Skeletal muscle satellite cell (primary cell): Measurements from ENCODE around the gene PID1. TPM values are rescaled to one million over a fixed set of nuclear protein-coding genes. Genes with fewer than 3 reads are reported as not detected.

Experiments
- H3K27me3 ChIP-seq: 2 replicates; pipeline ENCODE4 v1.7.0; 2013; ENCODE audit warnings: low read length; ENCODE audit not compliant: control insufficient read depth, insufficient read depth
- H3K36me3 ChIP-seq: 2 replicates; pipeline ENCODE4 v1.7.0; 2013; ENCODE audit warnings: mild to moderate bottlenecking, control low read depth, low read length; ENCODE audit not compliant: insufficient read depth
- H3K4me1 ChIP-seq: 2 replicates; pipeline ENCODE4 v1.7.0; 2013; ENCODE audit warnings: low read length; ENCODE audit not compliant: control insufficient read depth, insufficient read depth
- H3K4me2 ChIP-seq: 2 replicates; pipeline ENCODE4 v1.7.0; 2013; ENCODE audit warnings: mild to moderate bottlenecking, low read length
- H3K4me3 ChIP-seq: 2 replicates; pipeline ENCODE4 v1.7.0; 2013; ENCODE audit warnings: low read length
- H3K9ac ChIP-seq: 2 replicates; pipeline ENCODE4 v1.7.0; 2013; ENCODE audit warnings: mild to moderate bottlenecking, low read depth, low read length, moderate library complexity
- H3K9me3 ChIP-seq: replicated peaks from 2 replicates; pipeline ENCODE4 v1.7.0; 2013; ENCODE audit warnings: mild to moderate bottlenecking, control low read depth, low read length
- small RNA-seq: library from RNA; depleted of rRNA; stranded (forward); fragments of <200 nt; gene quantifications from one replicate; pipeline ENCODE3, GENCODE V24; 2012

The PID1 gene

GRCh38 chr2:228988786-228989185, 282.3 kb downstream of the PID1 start:
- no peaks in the 10 kb centered on the region for H3K9me3 ChIP-seq
- no peaks in the 10 kb centered on the region for H3K27me3 ChIP-seq
- no peaks in the 10 kb centered on the region for H3K36me3 ChIP-seq
- no peak overlapping the region for H3K4me2 ChIP-seq
- no peak overlapping the region for H3K9ac ChIP-seq
- no peak overlapping the region for H3K4me3 ChIP-seq
- H3K4me1 ChIP-seq, result no peaks in the 10 kb centered on the region

GRCh38 chr2:228987441-228988155, 283.5 kb downstream of the PID1 start:
- H3K4me2 ChIP-seq, result no peak overlapping the region
- no peaks in the 10 kb centered on the region for H3K9me3 ChIP-seq
- no peak overlapping the region for H3K4me3 ChIP-seq
- H3K27me3 ChIP-seq, result no peaks in the 10 kb centered on the region
- H3K36me3 ChIP-seq, result no peaks in the 10 kb centered on the region
- no peaks in the 10 kb centered on the region for H3K4me1 ChIP-seq
- no peak overlapping the region for H3K9ac ChIP-seq

GRCh38 chr2:228986961-228987360, 284.1 kb downstream of the PID1 start:
- Histone ChIP-seq H3K4me3 (no peak overlapping the region), H3K4me2 (no peak overlapping the region), H3K9ac (no peak overlapping the region), H3K4me1 (no peaks in the 10 kb centered on the region), H3K9me3 (no peaks in the 10 kb centered on the region), H3K36me3 (no peaks in the 10 kb centered on the region), H3K27me3 (no peaks in the 10 kb centered on the region)

- Histone ChIP-seq H3K4me3 (no peak overlapping the region), H3K4me2 (no peak overlapping the region), H3K27me3 (no peaks in the 10 kb centered on the region), H3K9ac (no peak overlapping the region), H3K4me1 (no peaks in the 10 kb centered on the region), H3K36me3 (no peaks in the 10 kb centered on the region), H3K9me3 (no peaks in the 10 kb centered on the region)
These were observed 287.4 kb downstream of the PID1 start for GRCh38 chr2:228983700-228984099.

- Histone ChIP-seq H3K27me3 (no peaks in the 10 kb centered on the region), H3K4me1 (no peaks in the 10 kb centered on the region), H3K4me3 (no peak overlapping the region), H3K9me3 (no peaks in the 10 kb centered on the region), H3K4me2 (no peak overlapping the region), H3K9ac (no peak overlapping the region), H3K36me3 (no peaks in the 10 kb centered on the region)
These were observed 296.9 kb downstream of the PID1 start for GRCh38 chr2:228974169-228974568.

Small RNA genes lying within 50 kb of the gene (small RNA-seq; reads per million reads assigned to genes)
- gene RN7SKP283, result not detected
